SIG-M5 (cell line): Measurements from ENCODE around the gene GALNT3.

Source experiments
- DNase-seq: peaks from one replicate; lab custom pipeline; 2025; lab: John Stamatoyannopoulos, UW

GALNT3 gene

DNA sequence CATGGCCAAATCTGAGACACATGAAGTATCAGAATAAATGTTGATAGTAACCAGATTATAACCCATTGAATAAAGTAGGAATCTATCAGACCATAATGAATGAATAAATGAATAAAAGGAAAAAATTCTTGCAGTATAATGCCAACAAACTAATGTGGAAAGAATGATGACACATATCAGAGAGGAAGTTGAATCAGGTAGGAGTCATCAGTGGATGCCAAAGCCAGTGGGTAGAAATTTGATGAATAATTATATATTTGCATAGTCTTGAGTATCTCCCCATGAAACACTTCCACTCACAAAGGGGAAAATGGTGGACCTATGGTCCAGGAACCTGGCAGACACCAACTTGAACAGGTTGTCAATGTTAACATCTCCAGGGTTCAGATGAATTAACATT, 68.6 kb downstream of the GALNT3 start:
- no peak for DNase-seq

DNA sequence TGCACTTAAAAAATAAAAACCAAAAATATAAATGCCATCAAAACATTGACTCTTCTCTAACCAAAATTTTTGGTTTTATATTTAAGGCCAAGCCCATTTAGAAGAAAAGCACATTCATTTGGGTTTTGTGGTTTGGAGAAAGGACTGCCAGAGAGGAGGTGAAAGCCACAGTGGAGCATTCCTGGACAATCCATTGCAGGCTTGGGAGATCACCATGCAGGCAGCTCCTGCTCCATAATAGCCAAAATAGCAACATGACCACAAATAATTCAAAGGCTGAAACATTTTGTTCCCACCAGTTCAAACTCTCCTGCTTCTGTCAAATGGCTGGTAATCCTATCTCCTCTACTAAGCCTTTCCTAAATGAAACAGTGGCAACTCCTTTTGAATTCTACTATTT, 73.5 kb downstream of the GALNT3 start:
- no peak for DNase-seq

GRCh38 chr2:165718610-165719210, 75.3 kb downstream of the GALNT3 start:
- no peak for DNase-seq

DNA sequence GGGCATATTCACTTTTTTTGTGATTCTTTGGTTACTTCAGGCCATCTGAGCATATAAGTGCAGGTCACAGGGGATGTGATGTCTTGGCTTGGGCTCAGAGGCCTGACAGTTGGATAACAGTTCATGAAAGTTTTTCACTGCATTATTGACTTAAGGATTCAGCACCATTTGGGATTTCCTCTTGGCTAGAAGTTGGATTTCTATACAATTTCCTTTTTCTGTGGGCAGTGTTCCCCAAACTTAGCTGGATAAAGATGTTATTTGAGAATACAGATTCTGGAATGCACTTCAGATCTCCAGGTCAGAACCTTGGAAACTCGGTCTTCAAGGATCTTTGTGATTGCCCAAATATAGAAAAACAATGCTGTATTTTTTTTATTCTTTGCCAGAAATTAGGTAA, 78.0 kb downstream of the GALNT3 start:
- no peak for DNase-seq

DNA sequence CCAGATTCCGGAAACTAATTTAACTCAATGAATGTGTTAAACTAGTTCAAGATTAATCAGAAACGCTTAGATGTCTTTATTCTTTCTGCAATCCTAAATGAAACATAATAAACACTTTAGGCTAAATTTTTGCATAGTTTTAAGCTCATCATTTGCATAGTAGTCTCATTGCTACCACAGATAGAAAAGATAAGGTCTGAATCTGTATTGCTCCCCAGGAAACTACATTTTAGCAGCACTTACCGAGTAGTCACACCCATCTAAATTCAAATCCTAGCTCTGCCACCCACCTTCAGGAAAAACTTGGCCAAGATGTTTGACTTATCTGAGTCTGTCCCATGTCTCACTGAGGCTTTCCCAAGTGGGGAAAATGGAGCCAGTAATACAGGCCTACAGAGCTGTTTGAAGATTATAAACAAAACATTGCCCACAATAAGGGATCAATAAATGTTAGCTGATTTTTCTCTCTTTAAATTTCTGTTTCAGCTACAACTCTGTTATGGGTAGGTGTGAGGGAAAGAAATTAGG, 87.0 kb downstream of the GALNT3 start:
- no peak for DNase-seq

DNA sequence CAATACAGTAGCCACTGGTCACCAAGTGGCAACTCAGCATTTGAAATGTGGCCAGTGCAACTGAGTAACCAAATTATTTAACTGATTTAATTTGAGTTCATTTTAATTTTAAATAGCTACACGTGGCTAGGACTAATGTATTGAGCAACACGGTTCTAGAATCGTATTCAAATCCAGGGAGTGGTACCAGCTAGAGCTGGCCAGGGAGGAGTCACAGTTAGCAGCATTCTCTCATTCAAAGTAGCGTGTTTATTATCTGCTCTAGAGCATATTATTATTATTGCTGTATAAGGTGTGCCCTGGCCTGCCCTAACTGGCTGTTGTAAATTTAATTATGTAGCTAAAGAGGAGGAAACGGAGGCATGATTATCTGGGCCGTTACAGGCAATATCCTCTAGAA, 92.9 kb downstream of the GALNT3 start:
- DNase-seq = no peak

DNA sequence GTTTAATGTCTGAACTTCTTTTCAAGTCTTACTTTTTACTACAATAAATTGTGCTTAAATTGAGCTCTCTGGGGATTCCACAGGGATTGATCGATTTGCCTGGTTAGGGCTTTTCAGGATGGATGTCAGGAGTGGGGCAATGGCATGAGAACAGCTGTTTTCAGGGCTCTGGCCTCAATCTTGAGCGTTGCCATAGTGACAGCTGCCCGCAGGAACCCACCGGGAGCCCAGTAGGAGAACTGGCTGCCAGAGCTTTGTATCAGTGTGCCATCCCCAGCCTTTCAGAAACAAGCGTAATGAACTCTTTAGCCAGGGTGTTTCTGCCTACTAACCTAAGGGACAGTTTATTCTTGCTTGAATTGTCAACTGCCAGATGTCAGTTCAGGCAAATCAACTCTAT, 93.5 kb downstream of the GALNT3 start:
- DNase-seq = no peak

- no peak for DNase-seq
These were observed 94.1 kb downstream of the GALNT3 start for GRCh38 chr2:165699946-165700345.

- no peak for DNase-seq
These were observed 95.6 kb downstream of the GALNT3 start for GRCh38 chr2:165698444-165698884.

GRCh38 chr2:165697748-165698443, 96.2 kb downstream of the GALNT3 start:
- no peak for DNase-seq
